HG02642 (cell line): ENCODE measurements around the gene SLC25A3.

Experiments used
- ATAC-seq: cut with Tn5 transposase; IDR thresholded peaks from one replicate; pipeline ENCODE4 v1.9.1; 2021; ENCODE audit warnings: mild to moderate bottlenecking; ENCODE audit not compliant: unreplicated experiment, poor library complexity

The SLC25A3 gene

GRCh38 chr12:98653866-98654493 lies 60.5 kb downstream of the SLC25A3 start:
- no peak for ATAC-seq
